Mucosa of descending colon (tissue), 3 donors: ENCODE results near the gene LAMB4. TPM values are rescaled to one million over a fixed set of nuclear protein-coding genes. Genes with fewer than 3 reads are reported as not detected.

Source experiments
- ATAC-seq: fragments of 200-7000 bp; cut with Tn5 transposase; one replicate; pipeline ENCODE4 v1.9.1; 2020; ENCODE audit warnings: mild to moderate bottlenecking, moderate library complexity
- DNase-seq, 3 donors: peaks; one replicate each; pipeline ENCODE4 v3.0.0-alpha.2; 2020
- H3K36me3 ChIP-seq: fragments of 200-600 bp; one replicate; pipeline ENCODE4 v1.8.0; 2021; ENCODE audit warnings: low read depth, mild to moderate bottlenecking
- H3K4me1 ChIP-seq: fragments of 200-600 bp; one replicate; pipeline ENCODE4 v1.8.0; 2021; ENCODE audit warnings: low read depth, mild to moderate bottlenecking
- H3K4me3 ChIP-seq: fragments of 200-600 bp; one replicate; pipeline ENCODE4 v1.8.0; 2021; ENCODE audit warnings: mild to moderate bottlenecking
- H3K9me3 ChIP-seq: fragments of 200-600 bp; one replicate; pipeline ENCODE4 v1.8.0; 2021; ENCODE audit warnings: mild to moderate bottlenecking
- intact Hi-C, 2 donors: fragments of 100-400 bp; cut with DNase I in 1 of 2; cut with micrococcal nuclease in 1 of 2; formaldehyde crosslinking; loops; one replicate each; pipeline versions ENCODE4 v1.11.0 to v1.11.1; 2022; cut with DNase I, micrococcal nuclease
- total RNA-seq, 3 donors: library from RNA; stranded (reverse); fragmentation: NEBNext Ultra II Directional in 2 of 3; extraction: Animal tissue kit (Norgen Biotek cat#: 25700) in 2 of 3; gene quantifications; one replicate each; pipeline versions ENCODE4 v1.2.1 to v1.2.4, GENCODE V29; 2021 to 2023
- TF ChIP-seq, protein P1 (sequence below): fragments of 200-600 bp; IDR thresholded peaks from one replicate; pipeline ENCODE4 v1.8.0; 2022; ENCODE audit warnings: antibody characterized with exemption, mild to moderate bottlenecking
- donor health status: DM: no; HTN: no; CAD: no; lungs with moderate emphysema.
- donor health status: DM: no; HTN: no; CAD: no.
- donor health status: DM: no; HTN: yes; CAD: no.

Gene LAMB4
- total RNA-seq, 3 donors from 2014 or later = 0.22 TPM; not detected in 2

DNA sequence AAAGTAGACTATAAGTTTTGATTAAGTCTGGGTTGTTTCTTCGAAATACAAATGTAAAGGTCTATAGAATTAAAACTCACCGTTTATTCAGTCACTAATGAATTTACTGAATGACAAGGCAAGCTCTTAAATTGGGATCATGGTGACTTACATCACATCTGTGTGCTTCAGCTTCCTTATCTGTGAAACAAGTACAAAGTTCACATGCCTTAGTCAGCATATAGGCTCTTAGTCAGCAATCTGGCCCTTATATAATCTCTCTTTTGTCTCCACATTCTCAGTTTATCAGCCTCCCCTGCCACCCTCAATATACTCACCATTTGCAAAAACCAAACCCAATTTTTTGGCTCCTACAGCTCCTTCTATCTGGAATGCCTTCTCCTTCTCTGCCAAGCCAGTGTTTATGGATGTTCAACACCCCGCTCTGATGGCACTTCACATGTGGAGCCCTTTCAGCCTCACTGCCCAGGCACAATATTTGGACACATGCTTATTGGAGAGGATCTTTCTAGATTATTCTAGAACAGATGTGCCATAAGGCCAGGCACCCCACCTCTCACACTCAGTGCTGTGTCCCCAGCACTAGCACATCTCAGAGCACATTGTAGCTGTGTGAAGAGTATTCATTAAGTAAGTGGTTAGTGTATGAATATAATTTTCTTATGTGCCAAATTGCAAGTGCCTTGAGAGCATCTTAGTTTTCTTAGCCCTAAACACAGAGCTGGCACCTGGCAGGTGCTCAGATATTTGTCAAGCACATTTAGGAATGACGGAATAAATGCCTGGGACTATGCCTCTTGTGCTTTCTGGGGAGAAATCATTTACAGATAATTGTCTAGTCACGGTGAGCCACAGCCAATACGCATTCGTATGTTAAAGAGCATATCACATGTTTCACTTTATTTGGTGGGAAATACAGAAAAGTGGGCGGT, 117.4 kb downstream of the LAMB4 start:
- Histone ChIP-seq H3K4me1 (peaks cover 25% of the 10 kb centered on the region), H3K36me3 (no peaks in the 10 kb centered on the region), H3K9me3 (no peaks in the 10 kb centered on the region), H3K4me3 (no peak overlapping the region)
- TF ChIP-seq, protein P1, sequence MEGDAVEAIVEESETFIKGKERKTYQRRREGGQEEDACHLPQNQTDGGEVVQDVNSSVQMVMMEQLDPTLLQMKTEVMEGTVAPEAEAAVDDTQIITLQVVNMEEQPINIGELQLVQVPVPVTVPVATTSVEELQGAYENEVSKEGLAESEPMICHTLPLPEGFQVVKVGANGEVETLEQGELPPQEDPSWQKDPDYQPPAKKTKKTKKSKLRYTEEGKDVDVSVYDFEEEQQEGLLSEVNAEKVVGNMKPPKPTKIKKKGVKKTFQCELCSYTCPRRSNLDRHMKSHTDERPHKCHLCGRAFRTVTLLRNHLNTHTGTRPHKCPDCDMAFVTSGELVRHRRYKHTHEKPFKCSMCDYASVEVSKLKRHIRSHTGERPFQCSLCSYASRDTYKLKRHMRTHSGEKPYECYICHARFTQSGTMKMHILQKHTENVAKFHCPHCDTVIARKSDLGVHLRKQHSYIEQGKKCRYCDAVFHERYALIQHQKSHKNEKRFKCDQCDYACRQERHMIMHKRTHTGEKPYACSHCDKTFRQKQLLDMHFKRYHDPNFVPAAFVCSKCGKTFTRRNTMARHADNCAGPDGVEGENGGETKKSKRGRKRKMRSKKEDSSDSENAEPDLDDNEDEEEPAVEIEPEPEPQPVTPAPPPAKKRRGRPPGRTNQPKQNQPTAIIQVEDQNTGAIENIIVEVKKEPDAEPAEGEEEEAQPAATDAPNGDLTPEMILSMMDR = no peak
- DNase-seq (peak in 1 of 3 donors; percentile 56), ATAC-seq (peak; percentile 86)
- intact Hi-C loops = no loop called here

DNA sequence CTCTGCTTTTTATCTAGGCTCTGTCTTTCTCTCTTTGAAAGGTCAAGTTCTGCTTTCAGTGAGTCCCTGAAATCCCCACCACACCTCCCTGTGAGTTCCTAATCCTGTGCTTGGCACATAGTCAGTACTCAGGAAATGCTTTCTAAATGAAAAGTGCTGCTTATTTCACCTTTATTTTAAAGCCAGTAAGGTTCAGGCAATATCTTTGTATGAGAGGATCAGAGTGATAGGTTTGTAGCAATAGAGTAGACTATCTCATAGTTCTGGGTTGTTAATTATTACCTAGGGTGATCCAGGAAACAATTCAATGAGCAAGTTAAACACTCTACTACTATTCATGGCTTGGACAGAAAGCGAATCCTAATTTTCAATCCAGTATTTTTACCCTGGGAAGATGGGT, 119.8 kb downstream of the LAMB4 start:
- H3K9me3 ChIP-seq = no peaks in the 10 kb centered on the region
- no peak overlapping the region for H3K4me3 ChIP-seq
- intact Hi-C loops = no loop called here
- peak; percentile 79 for ATAC-seq
- TF ChIP-seq, protein P1 = no peak
- H3K36me3 ChIP-seq = no peaks in the 10 kb centered on the region
- peaks cover 28% of the 10 kb centered on the region for H3K4me1 ChIP-seq
- DNase-seq = no peak

DNA sequence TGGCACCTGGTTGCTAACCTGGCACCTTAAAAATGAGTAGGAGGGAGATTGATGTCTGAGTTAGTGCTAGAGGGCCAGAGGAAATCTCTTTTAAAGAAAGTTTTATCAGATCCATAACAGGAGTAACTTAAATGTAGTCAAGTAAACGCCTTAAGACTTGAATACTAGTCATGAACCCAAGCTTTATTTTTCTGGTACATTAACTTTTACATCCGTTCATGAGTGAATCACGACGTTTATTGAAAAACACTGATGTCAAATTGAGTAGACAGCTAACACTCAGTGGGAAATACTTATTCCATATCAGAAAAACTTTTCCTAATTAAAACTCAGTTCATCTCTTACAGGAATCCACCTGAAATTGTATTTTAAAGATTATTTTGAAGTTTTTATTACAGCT, 120.3 kb downstream of the LAMB4 start:
- TF ChIP-seq, protein P1 = no peak
- H3K4me1 ChIP-seq = peaks cover 26% of the 10 kb centered on the region
- intact Hi-C loops = no loop called here

DNA sequence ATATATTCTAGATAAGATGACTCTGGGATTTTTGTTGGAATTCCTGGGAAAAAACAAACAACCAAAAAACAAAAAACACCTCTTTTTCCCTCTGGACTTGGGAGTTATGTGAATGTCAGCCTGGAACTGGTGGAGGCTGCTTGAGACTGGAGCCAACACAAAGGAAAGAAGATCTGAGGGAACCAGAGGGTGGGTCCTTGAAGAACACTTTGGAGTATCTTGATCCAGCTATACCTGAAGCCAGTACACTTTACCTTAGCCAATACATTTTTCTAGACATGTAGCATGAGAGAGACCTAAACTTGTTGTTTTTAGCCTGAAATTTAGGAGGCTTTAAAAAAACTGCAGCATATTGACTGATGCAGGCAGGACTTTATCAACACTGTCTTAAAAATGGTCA, 121.3 kb downstream of the LAMB4 start:
- Histone ChIP-seq H3K4me3 (no peak overlapping the region), H3K4me1 (peaks cover 29% of the 10 kb centered on the region), H3K9me3 (no peaks in the 10 kb centered on the region), H3K36me3 (no peaks in the 10 kb centered on the region)
- TF ChIP-seq, protein P1 = no peak
- ATAC-seq (no peak), DNase-seq (no peak)
- intact Hi-C loops = no loop called here

More for the DNA sequence above, 120.3 kb downstream of the LAMB4 start:
- ATAC-seq (no peak), DNase-seq (no peak)
- Histone ChIP-seq H3K36me3 (no peaks in the 10 kb centered on the region), H3K9me3 (no peaks in the 10 kb centered on the region), H3K4me3 (no peak overlapping the region)

DNA sequence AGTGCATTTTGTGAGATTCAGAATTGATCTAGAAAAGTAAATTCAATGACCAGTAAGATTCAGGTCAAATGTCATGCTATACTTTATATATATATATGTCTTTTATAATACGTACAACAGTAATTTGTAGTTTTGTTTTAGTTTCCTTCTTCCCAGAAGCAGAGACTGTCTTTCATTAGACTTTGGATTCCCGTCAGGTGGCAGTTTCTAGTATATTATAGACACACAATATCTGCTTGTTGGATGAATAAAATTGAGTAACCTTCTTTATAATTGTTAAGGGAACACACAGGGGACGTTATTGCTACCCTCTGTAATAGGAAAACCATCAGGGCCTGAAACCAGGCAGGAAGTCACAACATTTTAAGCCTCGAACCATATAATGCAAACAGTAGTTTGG, 121.9 kb downstream of the LAMB4 start:
- peak; percentile 20 for ATAC-seq
- peaks cover 32% of the 10 kb centered on the region for H3K4me1 ChIP-seq
- intact Hi-C loops = no loop called here
- no peaks in the 10 kb centered on the region for H3K9me3 ChIP-seq
- no peaks in the 10 kb centered on the region for H3K36me3 ChIP-seq
- H3K4me3 ChIP-seq = no peak overlapping the region
- no peak for DNase-seq
- TF ChIP-seq, protein P1 = no peak
